GM21360 (cell line): Measurements from ENCODE around the gene HTT-AS.
"Not testable (repeated sequence)": the region's sequence is repeated elsewhere in the genome, so short reads cannot be mapped to it uniquely, and the experiment has no call there.

Experiments used
- ATAC-seq: cut with Tn5 transposase; IDR thresholded peaks from one replicate; pipeline ENCODE4 v1.9.1; 2021; ENCODE audit warnings: mild to moderate bottlenecking, moderate library complexity; ENCODE audit not compliant: unreplicated experiment

The HTT-AS gene

GRCh38 chr4:3054169-3054759 is 20.1 kb downstream of the HTT-AS start:
- no peak for ATAC-seq

GRCh38 chr4:3051141-3051897 is 23.0 kb downstream of the HTT-AS start:
- ATAC-seq: not testable (repeated sequence)

- peak; percentile 87 for ATAC-seq
Measured at GRCh38 chr4:3047464-3048286, 26.7 kb downstream of the HTT-AS start.

- ATAC-seq: no peak
Measured at GRCh38 chr4:3046623-3047022, 27.7 kb downstream of the HTT-AS start.

GRCh38 chr4:3046162-3046561 is 28.2 kb downstream of the HTT-AS start:
- no peak for ATAC-seq

- no peak for ATAC-seq
Measured at GRCh38 chr4:3044870-3045819, 29.2 kb downstream of the HTT-AS start.

- ATAC-seq: no peak
Measured at GRCh38 chr4:3043282-3044020, 30.9 kb downstream of the HTT-AS start.

GRCh38 chr4:3042226-3042625 is 32.1 kb downstream of the HTT-AS start:
- no peak for ATAC-seq

- ATAC-seq: no peak
Measured at GRCh38 chr4:3041192-3042142, 32.9 kb downstream of the HTT-AS start.

GRCh38 chr4:3040452-3041191 is 33.7 kb downstream of the HTT-AS start:
- no peak for ATAC-seq

- ATAC-seq: no peak
Measured at GRCh38 chr4:3039706-3040366, 34.5 kb downstream of the HTT-AS start.

GRCh38 chr4:3037957-3038461 is 36.3 kb downstream of the HTT-AS start:
- ATAC-seq: no peak

GRCh38 chr4:3036131-3036952 is 38.0 kb downstream of the HTT-AS start:
- ATAC-seq: no peak

- no peak for ATAC-seq
Measured at GRCh38 chr4:3035674-3036073, 38.7 kb downstream of the HTT-AS start.

GRCh38 chr4:3035249-3035648 is 39.1 kb downstream of the HTT-AS start:
- ATAC-seq: no peak

GRCh38 chr4:3034231-3034630 is 40.1 kb downstream of the HTT-AS start:
- no peak for ATAC-seq
